HFF-Myc (cell line): ENCODE data around the gene HTR7.

Source experiments
- DNase-seq: peaks from one replicate; pipeline ENCODE4 v3.0.0-alpha.2; 2011; ENCODE audit warnings: low read depth; ENCODE audit errors: extremely low read depth
- H3K4me3 ChIP-seq: replicated peaks from 2 replicates; pipeline ENCODE4 v1.5.1; 2011; ENCODE audit warnings: low read depth, mild to moderate bottlenecking, control low read depth, low read length
- TF ChIP-seq, protein P1 (sequence below): IDR thresholded peaks from 2 replicates; pipeline ENCODE4 v1.5.1; 2012; ENCODE audit warnings: mild to moderate bottlenecking, low read depth, low read length, control low read depth; ENCODE audit errors: missing control alignments

The HTR7 gene

DNA sequence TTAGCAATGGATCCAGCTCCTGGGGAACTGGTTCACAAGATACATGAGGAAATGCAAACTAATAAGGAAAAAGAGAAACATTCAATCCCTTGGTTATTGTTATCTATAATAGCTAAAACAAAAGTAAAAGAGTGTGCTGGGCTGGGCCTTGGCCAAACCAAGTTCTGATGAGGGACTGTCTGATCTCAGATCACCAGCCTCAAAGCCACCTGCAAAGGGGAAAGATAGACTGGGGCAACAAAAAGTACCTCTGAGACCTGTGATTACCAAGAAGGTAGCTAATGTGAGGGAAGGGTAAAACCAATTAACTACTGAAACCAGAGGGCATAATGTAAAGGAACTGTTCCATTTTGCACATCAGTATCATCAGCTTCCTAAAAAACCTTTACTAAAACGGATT, 51.2 kb downstream of the HTR7 start:
- TF ChIP-seq, protein P1, sequence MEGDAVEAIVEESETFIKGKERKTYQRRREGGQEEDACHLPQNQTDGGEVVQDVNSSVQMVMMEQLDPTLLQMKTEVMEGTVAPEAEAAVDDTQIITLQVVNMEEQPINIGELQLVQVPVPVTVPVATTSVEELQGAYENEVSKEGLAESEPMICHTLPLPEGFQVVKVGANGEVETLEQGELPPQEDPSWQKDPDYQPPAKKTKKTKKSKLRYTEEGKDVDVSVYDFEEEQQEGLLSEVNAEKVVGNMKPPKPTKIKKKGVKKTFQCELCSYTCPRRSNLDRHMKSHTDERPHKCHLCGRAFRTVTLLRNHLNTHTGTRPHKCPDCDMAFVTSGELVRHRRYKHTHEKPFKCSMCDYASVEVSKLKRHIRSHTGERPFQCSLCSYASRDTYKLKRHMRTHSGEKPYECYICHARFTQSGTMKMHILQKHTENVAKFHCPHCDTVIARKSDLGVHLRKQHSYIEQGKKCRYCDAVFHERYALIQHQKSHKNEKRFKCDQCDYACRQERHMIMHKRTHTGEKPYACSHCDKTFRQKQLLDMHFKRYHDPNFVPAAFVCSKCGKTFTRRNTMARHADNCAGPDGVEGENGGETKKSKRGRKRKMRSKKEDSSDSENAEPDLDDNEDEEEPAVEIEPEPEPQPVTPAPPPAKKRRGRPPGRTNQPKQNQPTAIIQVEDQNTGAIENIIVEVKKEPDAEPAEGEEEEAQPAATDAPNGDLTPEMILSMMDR, result no peak
- no peak for DNase-seq
- H3K4me3 ChIP-seq, result no peak overlapping the region

DNA sequence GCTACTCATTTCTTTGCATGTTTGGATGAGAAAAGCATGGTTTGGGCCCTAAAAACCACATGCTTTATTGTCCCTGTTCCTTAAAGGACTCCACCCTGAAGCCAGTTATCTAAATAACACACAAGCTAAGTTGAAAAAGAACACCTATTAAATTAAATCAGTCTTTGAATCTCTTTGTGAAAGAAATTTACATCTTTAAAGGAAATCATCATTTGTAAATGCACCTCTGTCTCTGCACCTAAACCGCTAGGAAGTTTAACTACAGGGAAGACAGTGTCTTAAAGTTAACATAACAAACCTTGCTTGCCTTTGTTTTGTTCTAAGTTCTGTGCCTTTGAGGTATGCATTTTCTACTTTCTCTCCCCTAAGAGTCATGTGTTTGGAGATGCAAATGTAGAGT, 52.6 kb downstream of the HTR7 start:
- H3K4me3 ChIP-seq, result no peak overlapping the region
- no peak for DNase-seq
- TF ChIP-seq, protein P1, result no peak

DNA sequence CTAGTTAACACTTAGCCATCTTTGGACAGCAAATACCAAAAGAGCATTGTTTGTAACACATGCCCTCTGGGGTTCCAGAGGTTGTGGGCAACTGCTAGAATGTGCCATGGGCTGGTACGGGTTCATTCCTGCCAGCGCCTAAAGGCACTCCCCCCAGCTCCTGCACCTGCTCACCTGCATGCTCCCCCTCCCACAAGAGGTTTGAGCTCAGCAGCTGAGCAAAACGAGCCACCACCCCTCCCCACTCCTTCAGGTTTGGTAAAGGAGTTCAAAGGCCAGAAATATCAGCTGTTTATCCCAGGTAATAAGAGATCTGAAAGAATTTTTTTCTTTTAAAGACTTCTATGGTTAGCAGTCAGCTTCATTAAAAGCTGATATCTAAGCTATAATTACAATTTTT, 53.5 kb downstream of the HTR7 start:
- no peak overlapping the region for H3K4me3 ChIP-seq
- DNase-seq, result no peak
- TF ChIP-seq, protein P1, result no peak

DNA sequence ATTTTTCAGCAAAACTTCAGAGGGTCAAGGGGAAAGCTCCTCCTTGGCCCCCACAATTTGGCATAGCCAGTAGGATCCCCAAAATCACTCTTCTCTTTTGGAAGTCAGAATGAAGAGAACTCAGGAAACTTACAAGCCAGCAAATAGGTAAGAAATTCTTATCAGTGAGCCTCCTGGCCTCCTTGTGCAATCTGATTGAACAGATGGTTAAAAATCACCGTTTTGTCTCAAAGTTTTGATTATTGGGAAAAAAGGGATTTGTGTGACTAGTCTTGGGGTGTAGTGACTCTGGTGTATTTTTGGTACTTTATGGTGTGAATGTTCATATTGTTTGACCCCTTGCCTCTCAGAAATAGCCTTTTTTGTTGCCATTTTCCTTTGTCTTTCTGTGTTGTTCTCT, 56.2 kb downstream of the HTR7 start:
- TF ChIP-seq, protein P1, result no peak
- H3K4me3 ChIP-seq, result no peak overlapping the region
- no peak for DNase-seq

DNA sequence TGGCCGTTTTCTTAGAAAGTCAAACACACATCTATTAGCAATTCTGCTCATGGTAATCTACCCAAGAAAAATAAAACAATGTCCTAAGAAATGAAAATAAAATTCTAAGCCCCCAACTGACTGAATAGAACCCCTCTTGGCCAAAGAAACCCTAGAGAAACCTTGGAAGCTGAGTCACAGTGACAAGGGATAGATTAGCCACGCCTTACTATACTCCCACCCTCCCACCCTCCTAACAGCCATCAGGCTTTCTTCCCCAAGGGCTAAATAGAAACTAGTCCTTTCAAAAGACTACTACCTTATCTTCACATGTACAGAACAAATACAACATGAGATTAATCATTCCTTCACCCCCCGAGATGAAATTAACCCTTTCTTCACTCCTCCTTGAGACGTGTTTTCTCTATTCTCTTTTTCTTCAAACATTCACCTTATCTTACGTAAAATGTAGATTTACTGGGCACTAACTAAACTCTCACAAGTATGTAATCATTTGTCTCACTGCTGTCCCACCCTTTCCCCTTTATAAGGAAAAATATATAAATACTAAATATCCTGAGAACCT, 57.5 kb downstream of the HTR7 start:
- no peak for DNase-seq
- no peak overlapping the region for H3K4me3 ChIP-seq
- TF ChIP-seq, protein P1, result no peak

DNA sequence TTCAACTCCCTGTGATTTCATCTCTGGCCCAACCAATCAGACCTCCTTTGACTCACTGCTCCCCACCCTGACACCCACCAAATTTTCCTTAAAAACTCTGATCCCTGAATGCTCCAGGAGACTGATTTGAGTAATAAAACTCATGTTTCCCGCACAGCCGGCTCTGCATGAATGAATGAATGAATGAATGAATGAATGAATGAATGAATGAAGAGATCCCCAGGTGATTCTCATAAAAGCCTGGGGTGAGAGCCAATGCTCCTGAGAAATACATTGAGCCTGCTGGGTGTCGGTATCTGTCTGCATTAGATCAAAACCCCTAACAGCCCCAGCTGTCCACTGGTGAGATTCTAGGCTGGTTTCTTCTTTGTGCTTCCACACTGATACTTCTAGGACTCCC, 58.7 kb downstream of the HTR7 start:
- no peak overlapping the region for H3K4me3 ChIP-seq
- TF ChIP-seq, protein P1, result no peak
- DNase-seq, result no peak

DNA sequence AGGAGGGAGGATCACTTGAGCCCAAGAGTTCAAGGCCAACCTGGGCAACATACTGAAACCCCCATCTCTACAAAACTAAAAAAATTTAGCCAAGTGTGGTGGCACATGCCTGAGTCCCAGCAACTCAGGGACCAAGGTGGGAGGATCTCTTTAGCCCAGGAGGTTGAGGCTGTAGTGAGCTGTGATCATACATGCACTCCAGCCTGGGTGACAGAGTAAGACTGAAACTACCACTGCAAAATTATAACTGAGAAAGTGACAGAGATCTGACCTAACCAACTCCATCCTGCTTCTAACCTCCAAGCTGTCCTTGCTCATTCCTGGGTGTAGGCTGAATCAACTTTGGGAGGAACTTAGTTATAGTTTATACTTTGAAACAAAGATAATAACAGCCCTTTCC, 59.4 kb downstream of the HTR7 start:
- DNase-seq, result no peak
- TF ChIP-seq, protein P1, result no peak
- H3K4me3 ChIP-seq, result no peak overlapping the region
